Measurements from ENCODE around the gene HMMR.
"Not testable (repeated sequence)": the region's sequence is repeated elsewhere in the genome, so short reads cannot be mapped to it uniquely, and the experiment has no call there.

Gene HMMR, protein sequence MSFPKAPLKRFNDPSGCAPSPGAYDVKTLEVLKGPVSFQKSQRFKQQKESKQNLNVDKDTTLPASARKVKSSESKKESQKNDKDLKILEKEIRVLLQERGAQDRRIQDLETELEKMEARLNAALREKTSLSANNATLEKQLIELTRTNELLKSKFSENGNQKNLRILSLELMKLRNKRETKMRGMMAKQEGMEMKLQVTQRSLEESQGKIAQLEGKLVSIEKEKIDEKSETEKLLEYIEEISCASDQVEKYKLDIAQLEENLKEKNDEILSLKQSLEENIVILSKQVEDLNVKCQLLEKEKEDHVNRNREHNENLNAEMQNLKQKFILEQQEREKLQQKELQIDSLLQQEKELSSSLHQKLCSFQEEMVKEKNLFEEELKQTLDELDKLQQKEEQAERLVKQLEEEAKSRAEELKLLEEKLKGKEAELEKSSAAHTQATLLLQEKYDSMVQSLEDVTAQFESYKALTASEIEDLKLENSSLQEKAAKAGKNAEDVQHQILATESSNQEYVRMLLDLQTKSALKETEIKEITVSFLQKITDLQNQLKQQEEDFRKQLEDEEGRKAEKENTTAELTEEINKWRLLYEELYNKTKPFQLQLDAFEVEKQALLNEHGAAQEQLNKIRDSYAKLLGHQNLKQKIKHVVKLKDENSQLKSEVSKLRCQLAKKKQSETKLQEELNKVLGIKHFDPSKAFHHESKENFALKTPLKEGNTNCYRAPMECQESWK

DNA sequence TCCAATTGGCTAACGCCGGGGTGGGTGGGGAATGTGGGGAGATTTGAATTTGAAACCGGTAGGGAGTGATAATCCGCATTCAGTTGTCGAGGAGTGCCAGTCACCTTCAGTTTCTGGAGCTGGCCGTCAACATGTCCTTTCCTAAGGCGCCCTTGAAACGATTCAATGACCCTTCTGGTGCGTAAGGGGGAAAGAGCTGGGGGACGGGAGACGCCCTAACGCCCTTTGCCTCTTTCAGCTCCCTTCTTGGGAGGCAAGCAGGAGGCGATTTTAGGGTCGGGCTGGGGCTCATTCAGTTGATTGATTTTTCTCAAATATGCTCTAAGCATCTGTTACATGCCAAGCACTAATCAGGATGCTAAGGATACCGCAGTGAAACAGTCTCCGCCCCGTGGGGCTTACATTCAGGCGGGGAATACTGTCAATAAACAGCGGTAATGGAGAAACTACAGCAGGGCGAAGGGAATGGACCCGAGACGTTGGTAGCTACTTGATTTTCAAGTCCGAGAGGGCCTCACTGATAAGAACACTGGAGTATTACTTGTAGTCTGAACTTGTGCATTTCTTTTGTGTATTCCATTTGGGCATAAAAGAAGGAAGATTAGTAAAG is at the start of gene HMMR:
HMMR (plus strand) TSS at position 71 of the 610 bp plus-strand sequence; CDS start at position 132, 61 bp downstream.
- no peak for DNase-seq

GRCh38 chr5:163415673-163416072 is 44.8 kb upstream of the HMMR start:
- DNase-seq = not testable (repeated sequence)

- no peak for DNase-seq
Measured at GRCh38 chr5:163424836-163425235, 35.6 kb upstream of the HMMR start.

DNA sequence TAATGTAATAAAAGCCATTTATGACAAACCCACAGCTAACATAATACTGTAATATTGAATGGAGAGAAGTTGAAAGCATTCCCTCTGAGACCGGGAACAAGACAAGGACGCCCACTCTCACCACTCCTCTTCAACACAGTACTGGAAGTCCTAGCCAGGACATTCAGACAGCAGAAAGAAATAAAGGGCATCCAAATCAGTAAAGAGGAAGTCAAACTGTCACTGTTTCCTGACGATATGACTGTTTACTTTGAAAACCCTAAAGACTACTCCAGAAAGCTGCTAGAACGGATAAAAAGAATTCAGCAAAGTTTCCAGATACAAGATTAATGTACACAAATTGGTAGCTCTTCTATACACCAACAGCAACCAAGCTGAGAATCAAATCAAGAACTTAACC is 34.3 kb upstream of the HMMR start:
- not testable (repeated sequence) for DNase-seq

DNA sequence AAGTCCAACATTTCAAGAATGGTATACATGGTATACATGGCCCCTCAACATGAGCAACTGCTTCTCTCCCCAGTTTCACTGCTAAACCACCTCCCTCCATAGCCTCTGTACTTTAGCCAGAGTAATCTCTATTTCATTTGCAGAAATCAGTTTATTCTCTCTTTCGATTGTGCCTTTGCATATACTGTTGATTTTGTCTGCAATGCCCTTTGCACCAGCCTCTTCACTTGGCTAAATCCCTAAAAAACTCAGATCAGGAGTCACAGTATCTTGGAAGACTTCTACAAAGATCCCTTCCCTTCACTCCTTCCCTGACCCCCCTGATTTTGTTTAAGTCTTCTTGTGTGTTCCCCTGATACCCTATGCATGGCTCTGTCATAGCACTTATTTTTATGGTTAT is 27.9 kb upstream of the HMMR start:
- DNase-seq = no peak

DNA sequence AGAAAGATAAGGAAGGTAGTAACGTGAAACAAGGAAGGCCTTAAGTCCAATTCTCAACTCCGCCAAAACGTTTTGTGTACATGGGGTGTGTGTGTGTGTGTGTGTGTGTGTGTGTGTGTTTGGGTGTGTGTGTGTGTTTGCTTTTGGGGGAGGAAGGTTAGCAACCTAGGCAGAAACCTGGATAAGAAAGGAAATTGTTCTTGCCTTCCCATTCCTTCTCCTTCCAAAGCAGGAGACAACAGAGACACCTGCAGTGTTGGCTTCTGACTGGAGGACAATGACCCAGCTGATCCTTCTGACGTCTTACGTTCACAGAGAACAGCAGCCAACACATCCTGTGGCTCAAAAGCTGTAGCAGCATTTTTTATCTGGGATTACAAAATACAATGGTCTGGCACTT is 27.2 kb upstream of the HMMR start:
- no peak for DNase-seq

DNA sequence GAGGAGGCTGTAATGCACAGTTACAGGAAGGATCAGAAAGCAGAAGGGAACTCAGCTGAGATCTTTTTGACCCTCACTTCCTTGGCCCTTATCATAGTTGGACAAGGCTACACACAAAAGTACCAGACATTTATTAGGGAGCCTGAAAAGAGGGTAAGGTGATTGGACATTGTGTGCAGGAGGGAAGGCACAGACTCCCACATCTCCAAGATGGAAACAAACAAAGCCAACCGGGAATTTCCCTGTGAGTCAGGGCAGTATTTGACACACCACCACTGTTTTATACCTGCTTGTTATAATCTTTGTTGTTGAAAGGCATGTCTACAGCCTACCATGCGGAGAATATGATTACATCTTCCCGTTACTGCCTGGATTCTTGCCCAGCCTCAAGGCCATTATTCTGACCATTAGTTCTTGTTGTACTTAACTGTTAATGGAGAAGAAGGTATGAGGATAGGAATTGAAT is 26.0 kb upstream of the HMMR start:
- DNase-seq = peak; percentile 20

- peak; percentile 15 for DNase-seq
Measured at GRCh38 chr5:163436515-163436914, 23.9 kb upstream of the HMMR start.

- no peak for DNase-seq
Measured at GRCh38 chr5:163437011-163437308, 23.5 kb upstream of the HMMR start.

DNA sequence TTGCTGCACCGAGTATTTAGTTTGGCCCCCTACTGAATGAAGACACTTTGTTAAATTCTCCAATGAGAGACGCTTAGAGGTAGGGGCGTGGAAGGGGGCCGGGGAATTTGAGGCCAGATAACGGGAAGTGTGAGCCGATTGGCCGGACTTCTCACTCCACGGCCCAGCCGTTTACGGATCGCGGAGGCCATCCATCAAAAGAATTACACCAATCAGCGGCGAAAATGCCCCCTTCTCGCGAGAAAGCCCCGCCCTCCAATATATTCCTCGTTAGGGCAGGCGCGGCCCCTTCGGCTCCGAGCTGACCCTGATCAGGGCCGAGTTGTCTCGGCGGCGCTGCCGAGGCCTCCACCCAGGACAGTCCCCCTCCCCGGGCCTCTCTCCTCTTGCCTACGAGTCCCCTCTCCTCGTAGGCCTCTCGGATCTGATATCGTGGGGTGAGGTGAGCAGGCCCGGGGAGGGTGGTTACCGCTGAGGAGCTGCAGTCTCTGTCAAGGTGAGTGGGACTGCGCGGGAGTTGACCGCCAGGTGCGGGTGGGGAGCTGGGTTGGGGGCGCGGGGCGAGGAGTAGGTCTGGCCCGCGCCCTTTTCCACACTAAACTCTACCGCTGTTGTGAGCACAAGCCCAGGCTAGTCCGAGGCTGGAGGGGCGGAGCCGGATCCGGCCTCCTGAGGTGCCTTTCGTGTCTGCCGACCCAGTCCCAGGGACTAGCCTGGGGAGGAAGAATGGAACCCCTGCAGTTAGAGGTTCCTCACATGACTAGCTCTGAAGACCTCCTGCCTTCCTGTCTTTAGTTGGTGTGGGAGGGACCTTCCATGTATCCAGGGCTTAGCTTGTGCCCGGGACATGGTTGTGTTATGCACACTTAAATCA is 22.9 kb upstream of the HMMR start, which contains the start of gene CCNG1:
CCNG1 (plus strand) TSS at position 287 of the 874 bp plus-strand sequence. CDS start 1,662 bp downstream, outside the sequence.
- DNase-seq = peak; percentile 96

DNA sequence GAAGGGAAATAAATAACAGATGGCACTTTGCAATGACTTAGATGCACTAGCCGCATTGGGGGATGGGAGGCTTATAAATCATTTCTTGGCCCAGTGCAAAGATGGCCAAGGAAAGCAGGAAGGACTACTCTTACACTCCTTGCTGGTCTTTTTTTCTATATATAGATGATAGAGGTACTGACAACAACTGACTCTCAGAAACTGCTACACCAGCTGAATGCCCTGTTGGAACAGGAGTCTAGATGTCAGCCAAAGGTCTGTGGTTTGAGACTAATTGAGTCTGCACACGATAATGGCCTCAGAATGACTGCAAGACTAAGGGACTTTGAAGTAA is 21.4 kb upstream of the HMMR start:
- DNase-seq = peak; percentile 39

GRCh38 chr5:163440954-163441353 is 19.5 kb upstream of the HMMR start:
- no peak for DNase-seq

DNA sequence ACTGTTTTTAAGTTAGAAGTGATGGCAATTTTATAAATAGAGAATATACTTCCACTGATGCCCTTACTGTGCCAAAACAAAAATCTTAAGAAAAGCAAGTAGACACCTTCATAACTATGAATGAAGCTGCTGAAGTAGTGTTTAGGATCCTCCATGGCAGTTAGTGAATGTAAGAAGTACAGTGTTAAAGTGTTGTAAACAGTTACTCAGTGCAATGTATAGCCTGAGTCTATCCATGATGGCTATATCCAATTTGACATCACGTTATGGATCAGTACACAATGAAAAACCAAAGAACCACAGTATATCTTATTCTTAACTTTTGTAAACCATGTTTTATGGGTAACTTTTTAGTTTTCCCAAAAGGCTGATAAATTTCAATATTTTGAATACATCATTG is 15.9 kb upstream of the HMMR start:
- DNase-seq = no peak

DNA sequence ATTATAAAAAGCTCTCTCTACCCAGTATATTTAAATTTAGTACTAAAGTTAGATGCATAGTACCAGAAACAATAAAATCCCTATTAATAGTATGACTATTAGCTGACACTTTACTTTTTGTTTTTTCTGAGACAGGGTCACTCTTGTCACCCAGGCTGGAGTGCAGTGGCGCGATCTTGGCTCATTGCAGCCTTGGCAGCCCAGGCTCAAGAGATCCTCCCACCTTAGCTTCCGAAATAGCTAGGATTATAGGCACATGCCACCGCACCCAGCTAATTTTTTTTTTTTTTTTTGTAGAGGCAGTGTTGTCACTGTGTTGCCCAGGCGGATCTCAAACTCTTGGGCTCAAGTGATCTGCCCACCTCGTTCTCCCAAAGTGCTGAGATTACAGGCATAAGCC is 15.1 kb upstream of the HMMR start:
- DNase-seq = no peak

GRCh38 chr5:163447191-163447590 is 13.2 kb upstream of the HMMR start:
- no peak for DNase-seq

GRCh38 chr5:163447875-163448274 is 12.6 kb upstream of the HMMR start:
- DNase-seq = no peak

GRCh38 chr5:163448491-163448890 is 11.9 kb upstream of the HMMR start:
- DNase-seq = no peak

DNA sequence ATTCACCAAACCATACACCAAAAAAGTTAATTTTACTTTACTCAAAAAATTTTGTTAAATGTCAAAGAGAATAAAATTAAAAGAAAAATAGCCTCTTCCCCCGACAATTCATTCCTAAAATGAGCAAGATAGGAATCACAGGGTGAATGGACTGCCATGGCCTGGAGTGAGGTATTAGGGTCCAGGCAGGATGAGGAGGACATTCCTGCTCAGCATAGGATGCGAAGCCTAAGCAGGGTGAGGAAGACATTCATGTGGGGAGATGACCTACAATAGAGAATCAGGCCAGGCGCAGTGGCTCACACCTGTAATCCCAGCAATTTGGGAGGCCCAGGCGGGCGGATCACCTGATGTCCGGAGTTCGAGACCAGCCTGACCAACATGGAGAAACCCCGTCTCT is 8.9 kb upstream of the HMMR start:
- DNase-seq = no peak

- DNase-seq = no peak
Measured at GRCh38 chr5:163453705-163454104, 6.7 kb upstream of the HMMR start.

GRCh38 chr5:163455406-163455805 is 5.0 kb upstream of the HMMR start:
- DNase-seq = not testable (repeated sequence)

DNA sequence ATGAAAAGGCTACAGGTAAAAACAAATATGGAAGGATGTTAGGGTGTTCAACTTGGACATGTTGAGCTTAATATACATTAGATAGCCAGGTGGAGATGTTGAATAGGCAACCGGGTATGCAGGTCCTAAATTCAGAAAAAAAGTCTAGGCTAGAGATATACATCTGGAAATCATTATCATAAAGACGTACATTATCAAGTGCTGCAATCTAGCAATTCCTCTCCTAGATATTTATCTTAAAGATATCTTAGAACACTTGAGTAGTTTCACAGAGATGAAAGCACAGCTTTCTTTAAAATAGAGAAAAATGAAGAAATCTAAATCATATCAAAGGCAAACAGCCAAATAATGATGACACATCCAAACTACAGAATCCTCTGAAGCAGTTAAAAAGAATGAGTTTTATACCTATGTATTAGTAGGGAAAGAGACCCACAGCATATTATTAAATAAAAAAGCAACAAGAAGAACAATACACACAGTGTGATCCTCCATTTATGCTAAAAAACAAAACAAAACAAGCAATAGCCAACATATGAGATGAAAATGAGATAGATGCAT is 4.3 kb upstream of the HMMR start:
- no peak for DNase-seq

- no peak for DNase-seq
Measured at GRCh38 chr5:163456840-163457239, 3.6 kb upstream of the HMMR start.
